ENCODE results near the gene CHCHD3.

The CHCHD3 gene

DNA sequence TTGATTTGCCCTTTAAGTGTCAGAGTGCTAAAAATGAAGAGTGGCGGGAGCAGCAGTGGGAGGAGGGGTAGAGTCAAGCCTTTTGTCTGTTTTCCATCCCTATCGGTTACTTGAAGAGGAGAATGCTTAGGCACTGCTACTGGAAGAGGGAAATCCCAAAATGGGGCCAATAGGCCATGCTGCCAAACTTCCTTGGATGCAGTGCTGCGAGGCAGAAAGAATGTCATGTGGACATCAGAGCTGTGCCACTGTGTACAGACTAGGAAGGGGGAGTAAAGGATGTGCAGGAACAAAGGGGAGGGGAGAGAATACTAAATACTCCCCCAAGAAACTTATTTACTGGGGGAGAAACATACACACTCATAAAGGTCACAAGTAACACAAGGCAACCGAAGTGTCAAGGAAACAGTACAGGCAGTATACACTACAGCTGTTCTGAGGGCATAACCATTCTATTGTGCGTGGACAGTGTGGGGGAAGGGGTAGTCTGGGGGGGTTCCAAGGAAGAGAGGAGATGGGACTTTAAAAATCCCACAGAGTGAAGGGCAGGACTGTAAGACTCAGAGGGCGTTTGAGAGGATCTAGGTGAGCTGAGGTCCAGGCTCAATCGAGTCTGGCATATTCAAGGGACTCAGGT, 276.9 kb downstream of the CHCHD3 start:
- no peak for DNase-seq (ENCODE audit: low spot score)
- Histone ChIP-seq H3K4me3 (no peak overlapping the region), H3K27ac (no peak overlapping the region)
- TF ChIP-seq CTCF (IDR thresholded peaks at IDR 0.05), result no peak

GRCh38 chr7:132800522-132800921, 281.4 kb downstream of the CHCHD3 start:
- TF ChIP-seq CTCF (IDR thresholded peaks at IDR 0.05), result no peak

GRCh38 chr7:132799081-132799413, 282.8 kb downstream of the CHCHD3 start:
- DNase-seq (ENCODE audit: low spot score), result no peak
- no peak overlapping the region for H3K4me3 ChIP-seq
- no peak for TF ChIP-seq CTCF (IDR thresholded peaks at IDR 0.05)
- H3K27ac ChIP-seq, result no peak overlapping the region

More at GRCh38 chr7:132800522-132800921, 281.4 kb downstream of the CHCHD3 start:
- no peak overlapping the region for H3K4me3 ChIP-seq
- no peak overlapping the region for H3K27ac ChIP-seq
- DNase-seq (ENCODE audit: low spot score), result no peak

DNA sequence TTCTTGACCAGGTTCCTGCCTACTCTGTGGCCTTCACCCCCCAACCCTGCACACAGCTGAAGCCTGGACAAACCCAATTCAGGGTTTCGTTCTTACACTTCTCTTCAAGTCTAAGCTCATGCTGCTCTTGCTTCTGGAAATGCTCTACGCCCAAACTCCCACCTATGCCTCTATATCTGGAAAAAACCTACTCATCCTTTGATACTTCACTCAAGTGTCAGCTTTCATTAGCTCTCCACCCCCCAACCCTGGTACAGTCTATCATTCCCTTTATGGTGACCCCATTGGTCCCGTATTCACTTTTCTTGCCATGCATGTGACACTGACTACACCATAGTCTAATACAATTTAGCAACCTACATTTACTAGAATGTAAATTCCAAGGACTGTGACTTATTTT, 284.7 kb downstream of the CHCHD3 start:
- H3K27ac ChIP-seq, result no peak overlapping the region
- DNase-seq (ENCODE audit: low spot score), result no peak
- no peak overlapping the region for H3K4me3 ChIP-seq
- TF ChIP-seq CTCF (IDR thresholded peaks at IDR 0.05), result no peak

GRCh38 chr7:132793474-132793873, 288.4 kb downstream of the CHCHD3 start:
- H3K4me3 ChIP-seq, result no peak overlapping the region
- no peak for TF ChIP-seq CTCF (IDR thresholded peaks at IDR 0.05)
- H3K27ac ChIP-seq, result no peak overlapping the region
- no peak for DNase-seq (ENCODE audit: low spot score)

DNA sequence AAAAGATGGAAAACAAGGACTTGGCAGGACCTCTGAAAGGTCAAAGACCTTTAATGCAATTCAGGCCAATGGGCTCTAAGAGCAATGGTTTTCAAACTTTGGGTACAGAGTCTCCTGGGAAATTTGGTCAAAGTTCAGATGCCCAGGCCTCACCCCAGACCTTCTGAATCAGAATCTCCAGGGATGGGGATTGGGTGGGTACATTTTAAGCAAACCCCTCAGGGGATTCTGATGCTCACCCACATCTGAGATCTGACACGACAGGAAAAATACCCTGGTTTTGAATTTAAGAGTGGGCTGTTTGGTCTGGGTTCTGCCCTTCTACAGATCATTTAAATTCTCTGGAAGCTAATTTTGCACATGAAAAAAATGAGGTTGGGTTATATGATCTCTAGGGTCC, 290.9 kb downstream of the CHCHD3 start:
- no peak overlapping the region for H3K27ac ChIP-seq
- DNase-seq (ENCODE audit: low spot score), result no peak
- no peak for TF ChIP-seq CTCF (IDR thresholded peaks at IDR 0.05)
- no peak overlapping the region for H3K4me3 ChIP-seq

DNA sequence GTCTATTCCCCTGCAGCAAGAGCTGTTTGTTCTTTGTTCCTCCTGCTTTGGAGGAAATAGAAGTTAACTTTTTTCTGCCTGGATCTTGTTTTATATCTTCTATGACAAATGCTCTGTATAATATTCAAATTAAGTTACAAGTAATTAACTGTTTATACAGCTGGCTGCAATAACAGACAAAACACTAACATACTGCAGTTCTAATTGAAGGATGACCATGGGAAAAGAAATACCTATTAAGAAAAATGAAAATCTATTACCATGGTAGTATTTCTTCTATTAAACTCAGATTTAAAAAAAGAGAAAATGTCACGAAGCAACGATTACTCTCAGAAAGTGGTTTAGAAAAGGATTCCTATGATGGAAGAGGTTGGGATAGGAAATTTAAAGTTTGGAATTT, 291.8 kb downstream of the CHCHD3 start:
- H3K4me3 ChIP-seq, result no peak overlapping the region
- DNase-seq (ENCODE audit: low spot score), result no peak
- TF ChIP-seq CTCF (IDR thresholded peaks at IDR 0.05), result no peak
- no peak overlapping the region for H3K27ac ChIP-seq
